ENCODE results near the gene CDH16. TPM values are rescaled to one million over a fixed set of nuclear protein-coding genes. Genes with fewer than 3 reads are reported as not detected.
"Not testable (repeated sequence)": the region's sequence is repeated elsewhere in the genome, so short reads cannot be mapped to it uniquely, and the experiment has no call there.

CDH16 gene
- total RNA-seq, 4 donors from 2014 or later, result not detected

DNA sequence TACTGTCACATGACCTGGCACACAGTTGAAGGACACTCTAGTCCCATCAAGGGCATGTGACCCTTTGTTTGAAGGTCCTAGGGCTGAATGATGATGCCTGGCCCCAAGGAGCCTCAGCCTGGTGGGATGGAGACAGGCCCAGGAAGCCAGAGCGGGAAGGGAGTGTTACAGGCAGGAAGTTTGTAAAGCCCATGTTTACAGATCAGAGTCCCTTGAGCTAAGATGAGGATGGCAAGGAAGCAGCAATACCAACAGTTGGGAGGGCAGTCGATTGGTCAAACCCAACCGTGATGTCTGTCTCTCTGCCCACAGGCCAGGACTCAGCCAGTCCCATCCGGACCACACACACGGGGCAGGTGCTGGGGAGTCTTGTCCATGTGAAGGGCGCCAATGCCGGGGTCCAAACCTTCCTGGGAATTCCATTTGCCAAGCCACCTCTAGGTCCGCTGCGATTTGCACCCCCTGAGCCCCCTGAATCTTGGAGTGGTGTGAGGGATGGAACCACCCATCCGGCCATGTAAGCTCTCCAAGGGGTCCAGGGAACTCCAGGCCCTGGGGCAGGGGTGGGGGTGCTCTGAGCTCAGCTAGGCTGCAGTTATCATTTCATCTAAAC lies 19.1 kb upstream of the CDH16 start:
- ATAC-seq (ENCODE audit: low FRiP score) (no peak), DNase-seq (ENCODE audit: low spot score) (no peak)
- TF ChIP-seq, protein P1, sequence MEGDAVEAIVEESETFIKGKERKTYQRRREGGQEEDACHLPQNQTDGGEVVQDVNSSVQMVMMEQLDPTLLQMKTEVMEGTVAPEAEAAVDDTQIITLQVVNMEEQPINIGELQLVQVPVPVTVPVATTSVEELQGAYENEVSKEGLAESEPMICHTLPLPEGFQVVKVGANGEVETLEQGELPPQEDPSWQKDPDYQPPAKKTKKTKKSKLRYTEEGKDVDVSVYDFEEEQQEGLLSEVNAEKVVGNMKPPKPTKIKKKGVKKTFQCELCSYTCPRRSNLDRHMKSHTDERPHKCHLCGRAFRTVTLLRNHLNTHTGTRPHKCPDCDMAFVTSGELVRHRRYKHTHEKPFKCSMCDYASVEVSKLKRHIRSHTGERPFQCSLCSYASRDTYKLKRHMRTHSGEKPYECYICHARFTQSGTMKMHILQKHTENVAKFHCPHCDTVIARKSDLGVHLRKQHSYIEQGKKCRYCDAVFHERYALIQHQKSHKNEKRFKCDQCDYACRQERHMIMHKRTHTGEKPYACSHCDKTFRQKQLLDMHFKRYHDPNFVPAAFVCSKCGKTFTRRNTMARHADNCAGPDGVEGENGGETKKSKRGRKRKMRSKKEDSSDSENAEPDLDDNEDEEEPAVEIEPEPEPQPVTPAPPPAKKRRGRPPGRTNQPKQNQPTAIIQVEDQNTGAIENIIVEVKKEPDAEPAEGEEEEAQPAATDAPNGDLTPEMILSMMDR (IDR thresholded peaks at IDR 0.05), result no peak

GRCh38 chr16:66936889-66937554 lies 18.3 kb upstream of the CDH16 start:
- TF ChIP-seq, protein P1 (IDR thresholded peaks at IDR 0.05), result no peak
- DNase-seq (ENCODE audit: low spot score) (no peak), ATAC-seq (ENCODE audit: low FRiP score) (no peak)

DNA sequence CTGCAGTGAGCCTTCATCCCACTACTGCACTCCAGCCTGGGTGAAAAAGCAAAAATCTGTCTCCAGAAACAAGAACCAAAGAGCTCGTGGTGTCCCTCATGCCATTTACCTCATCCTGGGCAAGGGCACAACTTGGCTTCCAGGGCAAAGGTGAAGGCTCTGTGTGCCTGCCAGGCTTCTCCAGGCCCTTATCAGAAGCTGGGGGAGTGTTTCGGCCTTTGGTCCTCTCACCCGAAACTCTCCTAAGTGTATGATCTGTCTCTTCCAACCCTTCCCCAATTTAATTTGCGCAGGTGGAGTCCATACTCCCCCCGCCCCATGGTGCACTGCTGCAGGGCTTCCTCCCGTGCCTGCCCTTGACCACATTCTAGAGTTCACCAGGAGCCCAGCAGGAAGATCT lies 17.8 kb upstream of the CDH16 start:
- TF ChIP-seq, protein P1 (IDR thresholded peaks at IDR 0.05), result no peak
- DNase-seq (ENCODE audit: low spot score), result no peak

DNA sequence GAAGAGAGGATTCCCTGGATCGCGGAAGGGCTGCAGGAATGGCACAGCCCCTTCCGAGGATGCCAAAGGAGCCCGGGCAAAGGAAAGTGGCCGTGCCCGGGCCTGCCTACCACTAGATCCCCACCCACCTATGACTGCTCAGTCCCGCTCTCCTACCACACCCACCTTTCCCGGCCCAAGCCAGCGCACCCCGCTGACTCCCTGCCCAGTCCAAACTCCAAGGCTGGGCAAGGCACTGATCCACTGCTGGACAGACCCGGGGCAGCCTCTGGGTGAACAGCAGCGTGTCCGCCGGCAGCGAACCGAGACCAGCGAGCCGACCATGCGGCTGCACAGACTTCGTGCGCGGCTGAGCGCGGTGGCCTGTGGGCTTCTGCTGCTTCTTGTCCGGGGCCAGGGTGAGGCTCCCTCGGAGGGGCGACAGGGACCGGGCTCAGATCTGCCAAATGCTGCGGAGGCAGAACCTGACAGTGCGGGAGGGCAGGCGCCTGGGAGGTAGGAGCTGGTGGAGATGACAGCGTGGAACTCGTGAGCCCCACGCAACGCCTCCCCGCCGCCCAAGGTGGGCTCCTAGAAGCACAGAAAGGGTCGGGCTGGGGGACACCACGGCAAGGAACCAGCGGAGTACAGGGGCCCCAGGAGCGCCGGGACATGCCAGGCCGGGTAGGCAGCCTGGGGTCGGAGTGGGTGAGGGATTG lies 16.8 kb upstream of the CDH16 start, which contains the start of gene CES2:
Gene CES2 (plus strand): TSS at position 203 of the 698 bp plus-strand sequence. CDS start 120 bp downstream, at position 323.
- DNase-seq (ENCODE audit: low spot score) (no peak), ATAC-seq (ENCODE audit: low FRiP score) (peak; percentile 83)
- TF ChIP-seq, protein P1 (IDR thresholded peaks at IDR 0.05), result no peak

More for the DNA sequence above, 17.8 kb upstream of the CDH16 start:
- no peak for ATAC-seq (ENCODE audit: low FRiP score)

- not testable (repeated sequence) for DNase-seq (ENCODE audit: low spot score); ATAC-seq (ENCODE audit: low FRiP score)
Observed at GRCh38 chr16:66934839-66935313, 16.2 kb upstream of the CDH16 start.

DNA sequence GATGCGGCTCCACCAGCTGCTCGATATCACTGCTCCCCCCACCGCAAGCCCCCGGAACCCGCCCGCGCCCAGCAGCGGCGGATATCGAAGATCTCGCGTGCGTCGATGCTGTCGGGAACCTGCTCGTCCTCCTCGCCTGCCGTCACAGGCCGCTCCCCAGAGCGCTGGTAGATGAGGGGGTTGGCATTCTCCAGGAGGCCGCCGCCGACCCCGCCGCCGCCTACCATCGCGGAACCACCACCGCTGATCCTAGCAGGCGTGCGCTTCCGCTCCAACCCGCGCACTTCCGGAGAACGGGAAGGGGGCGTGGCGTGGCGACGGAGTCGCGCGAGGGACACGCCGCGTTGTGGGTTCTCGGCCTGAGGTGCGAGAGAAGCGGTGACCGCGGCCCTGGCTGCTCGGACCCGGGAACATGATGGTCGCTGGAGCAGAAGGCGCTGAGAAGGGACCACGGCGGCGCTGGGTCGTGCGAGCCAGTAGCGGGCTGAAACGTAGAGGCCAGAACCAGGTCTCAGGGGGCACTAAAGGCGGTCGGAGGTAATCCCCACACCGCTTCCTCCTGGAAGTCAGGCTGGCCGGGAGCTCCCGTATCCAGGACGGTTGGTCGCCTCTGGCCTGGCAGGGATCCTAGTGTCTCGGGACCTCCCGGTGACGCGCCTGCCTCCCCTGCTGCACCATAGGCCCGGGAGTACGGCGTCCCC lies 15.6 kb upstream of the CDH16 start, which contains the start of gene CIAO2B:
Gene CIAO2B (minus strand): TSS at position 265 of the 701 bp plus-strand sequence. CDS start 38 bp downstream, at position 227.
- DNase-seq (ENCODE audit: low spot score), result peak; percentile 85
- TF ChIP-seq, protein P1 (IDR thresholded peaks at IDR 0.05), result no peak
- ATAC-seq (ENCODE audit: low FRiP score), result peak; percentile 80

DNA sequence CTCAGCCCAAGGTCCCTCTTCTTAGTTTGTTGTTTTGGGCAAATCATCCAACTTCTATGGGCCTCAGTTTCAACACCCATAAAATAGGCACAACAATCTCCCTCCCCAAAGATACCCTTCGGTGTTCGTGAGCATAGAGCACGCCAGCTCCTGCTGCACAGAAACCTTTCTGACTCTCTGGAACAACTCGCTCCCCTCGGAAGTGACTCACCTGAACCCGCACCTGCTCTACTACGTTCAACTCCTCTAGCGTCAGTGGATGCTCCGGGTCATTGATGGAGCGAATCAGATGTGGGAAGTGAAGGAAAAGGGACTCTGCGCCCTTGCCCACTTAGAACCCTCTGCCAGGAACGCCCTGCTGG lies 15.1 kb upstream of the CDH16 start:
- TF ChIP-seq, protein P1 (IDR thresholded peaks at IDR 0.05), result no peak
- DNase-seq (ENCODE audit: low spot score), result no peak
- ATAC-seq (ENCODE audit: low FRiP score), result peak; percentile 22
